Vagina (tissue), 2 donors: ENCODE data around the gene BRSK2. TPM values are rescaled to one million over a fixed set of nuclear protein-coding genes. Genes with fewer than 3 reads are reported as not detected.

ENCODE experiments used
- DNase-seq, 2 donors: peaks; one replicate each; pipeline ENCODE4 v3.0.0-alpha.2; 2017; ENCODE audit errors: extremely low spot score in 2 of 2
- H3K27ac ChIP-seq: fragments of 200-600 bp; sonication (generic); one replicate; pipeline ENCODE4 v1.5.1; 2019
- H3K27me3 ChIP-seq: fragments of 200-600 bp; sonication (generic); one replicate; pipeline ENCODE4 v1.5.1; 2019
- H3K36me3 ChIP-seq, 2 donors: fragments of 200-600 bp; sonication (generic); one replicate each; pipeline ENCODE4 v1.5.1; 2017 to 2019
- H3K4me1 ChIP-seq: fragments of 200-600 bp; sonication (generic); one replicate; pipeline ENCODE4 v1.5.1; 2019
- H3K4me3 ChIP-seq, 2 donors: fragments of 200-600 bp; sonication (generic); 1 replicate in 1 of 2; 2 replicates in 1 of 2; pipeline ENCODE4 v1.5.1; 2016 to 2019
- H3K9me3 ChIP-seq: fragments of 200-600 bp; sonication (generic); one replicate; pipeline ENCODE4 v1.5.1; 2019
- POLR2A ChIP-seq, 2 donors: fragments of 450-650 bp; IDR thresholded peaks; one replicate each; pipeline ENCODE4 v1.6.1; 2017; ENCODE audit warnings: antibody characterized with exemption in 2 of 2, mild to moderate bottlenecking in 2 of 2, moderate library complexity in 2 of 2
- POLR2AphosphoS5 ChIP-seq, 2 donors: sonication (generic); formaldehyde crosslinking; IDR thresholded peaks; one replicate each; pipeline ENCODE4 v1.9.0; 2017; ENCODE audit warnings: antibody characterized with exemption in 2 of 2, mild to moderate bottlenecking in 2 of 2, low read depth in 1 of 2; ENCODE audit not compliant: insufficient read depth in 1 of 2
- intact Hi-C: fragments of 100-400 bp; cut with DNase I; formaldehyde crosslinking; loops from one replicate; pipeline ENCODE4 v1.15.1; 2023
- total RNA-seq: library from RNA; depleted of rRNA; stranded (reverse); fragments of >200 nt; gene quantifications from one replicate; pipeline ENCODE4 v1.2.3, GENCODE V29; 2016
- TF ChIP-seq, protein P1 (sequence below), 3 experiments: fragments of 450-650 bp in 2 of 3; fragments of 200-600 bp in 1 of 3; sonication (generic) in 1 of 3; IDR thresholded peaks; one replicate each; pipeline ENCODE4 v1.5.1; 2017 to 2019; ENCODE audit warnings: antibody characterized with exemption in 3 of 3, mild to moderate bottlenecking in 2 of 3, moderate library complexity in 2 of 3

The BRSK2 gene
- total RNA-seq, 1 donor from 2014 or later, result 3.9 TPM

DNA sequence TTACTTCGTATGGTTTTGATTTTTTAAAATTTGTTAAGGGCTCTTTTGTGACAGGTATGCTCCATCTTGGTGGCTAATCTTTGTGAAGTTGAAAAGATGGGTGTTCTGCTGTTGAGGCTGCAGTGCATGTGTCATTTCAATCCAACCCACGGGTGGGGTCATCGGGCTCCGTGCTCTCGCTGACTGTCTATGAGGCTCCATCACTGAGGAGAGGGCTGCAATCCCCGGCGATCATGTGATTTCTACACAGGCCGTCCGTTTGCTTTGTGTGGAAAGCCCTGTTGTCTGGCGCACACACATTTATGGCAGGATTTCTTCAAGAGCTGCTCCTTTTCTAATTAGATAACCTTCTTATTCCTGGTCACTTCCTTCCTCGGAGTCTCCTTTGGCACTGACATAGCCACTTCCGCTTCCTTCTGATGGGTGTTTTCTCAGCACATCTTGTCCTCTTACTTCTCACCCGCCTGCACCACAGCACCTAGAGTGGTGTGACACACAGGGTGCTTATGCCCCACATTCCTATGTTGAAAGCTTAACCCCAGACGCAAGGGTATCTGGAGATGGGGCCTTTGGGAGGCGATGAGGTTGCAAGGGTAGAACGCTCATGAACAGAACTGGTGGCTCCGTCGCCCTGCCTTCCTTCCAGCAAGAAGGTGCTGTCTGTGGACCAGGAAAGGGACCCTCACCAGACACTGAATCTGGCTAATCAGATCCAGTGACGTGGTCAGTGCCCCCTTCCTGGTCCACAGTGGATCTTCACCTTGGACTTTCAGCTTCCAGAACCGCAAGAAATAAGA is 87.4 kb downstream of the BRSK2 start:
- Histone ChIP-seq H3K36me3 (peaks cover 0 to 47% of the 10 kb centered on the region in 2 donors), H3K4me1 (peaks cover 7% of the 10 kb centered on the region), H3K9me3 (no peaks in the 10 kb centered on the region), H3K4me3 (no peak overlapping the region), H3K27ac (no peak overlapping the region), H3K27me3 (no peaks in the 10 kb centered on the region)
- DNase-seq, result no peak
- intact Hi-C loops, result no loop called here
- TF ChIP-seq POLR2AphosphoS5 (IDR thresholded peaks at IDR 0.05; ENCODE audit: insufficient read depth in 1 of 2, low read depth in 1 of 2) (no peak), POLR2A (IDR thresholded peaks at IDR 0.05) (no peak)
- TF ChIP-seq, protein P1, sequence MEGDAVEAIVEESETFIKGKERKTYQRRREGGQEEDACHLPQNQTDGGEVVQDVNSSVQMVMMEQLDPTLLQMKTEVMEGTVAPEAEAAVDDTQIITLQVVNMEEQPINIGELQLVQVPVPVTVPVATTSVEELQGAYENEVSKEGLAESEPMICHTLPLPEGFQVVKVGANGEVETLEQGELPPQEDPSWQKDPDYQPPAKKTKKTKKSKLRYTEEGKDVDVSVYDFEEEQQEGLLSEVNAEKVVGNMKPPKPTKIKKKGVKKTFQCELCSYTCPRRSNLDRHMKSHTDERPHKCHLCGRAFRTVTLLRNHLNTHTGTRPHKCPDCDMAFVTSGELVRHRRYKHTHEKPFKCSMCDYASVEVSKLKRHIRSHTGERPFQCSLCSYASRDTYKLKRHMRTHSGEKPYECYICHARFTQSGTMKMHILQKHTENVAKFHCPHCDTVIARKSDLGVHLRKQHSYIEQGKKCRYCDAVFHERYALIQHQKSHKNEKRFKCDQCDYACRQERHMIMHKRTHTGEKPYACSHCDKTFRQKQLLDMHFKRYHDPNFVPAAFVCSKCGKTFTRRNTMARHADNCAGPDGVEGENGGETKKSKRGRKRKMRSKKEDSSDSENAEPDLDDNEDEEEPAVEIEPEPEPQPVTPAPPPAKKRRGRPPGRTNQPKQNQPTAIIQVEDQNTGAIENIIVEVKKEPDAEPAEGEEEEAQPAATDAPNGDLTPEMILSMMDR (IDR thresholded peaks at IDR 0.05), result no peak

- DNase-seq, result no peak
- intact Hi-C loops, result no loop called here
- H3K4me3 ChIP-seq, result no peak overlapping the region
- H3K36me3 ChIP-seq, result peaks cover 0 to 47% of the 10 kb centered on the region in 2 donors
- no peak overlapping the region for H3K27ac ChIP-seq
- TF ChIP-seq, protein P1 (IDR thresholded peaks at IDR 0.05), result no peak
- TF ChIP-seq POLR2AphosphoS5 (IDR thresholded peaks at IDR 0.05; ENCODE audit: insufficient read depth in 1 of 2, low read depth in 1 of 2), result no peak
- no peak for TF ChIP-seq POLR2A (IDR thresholded peaks at IDR 0.05)
- no peaks in the 10 kb centered on the region for H3K9me3 ChIP-seq
- H3K4me1 ChIP-seq, result peaks cover 9% of the 10 kb centered on the region
- no peaks in the 10 kb centered on the region for H3K27me3 ChIP-seq
Measured at GRCh38 chr11:1478011-1478410, 88.3 kb downstream of the BRSK2 start.

DNA sequence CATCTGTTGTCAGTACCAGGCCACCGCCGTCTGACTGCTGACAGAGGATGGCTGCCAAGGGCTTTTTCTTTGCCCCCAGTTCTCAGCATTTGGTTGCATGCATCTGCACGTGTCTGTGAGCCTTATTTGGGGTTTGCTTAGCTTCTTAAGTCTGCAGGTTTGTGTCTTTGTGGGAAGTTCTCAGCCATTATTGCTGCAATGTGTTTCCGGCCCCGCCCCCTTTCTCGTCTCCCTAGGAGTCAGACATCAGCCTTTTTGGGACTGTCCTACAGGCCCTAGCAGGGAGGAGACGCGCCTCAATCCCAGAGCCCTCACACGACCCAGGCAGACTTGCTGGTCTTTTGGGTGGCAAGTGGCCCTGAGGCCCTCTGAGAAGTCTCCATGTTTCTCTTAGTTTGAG is 88.8 kb downstream of the BRSK2 start:
- no peaks in the 10 kb centered on the region for H3K9me3 ChIP-seq
- TF ChIP-seq, protein P1 (IDR thresholded peaks at IDR 0.05), result no peak
- no peak for TF ChIP-seq POLR2AphosphoS5 (IDR thresholded peaks at IDR 0.05; ENCODE audit: insufficient read depth in 1 of 2, low read depth in 1 of 2)
- no peak for TF ChIP-seq POLR2A (IDR thresholded peaks at IDR 0.05)
- H3K27me3 ChIP-seq, result no peaks in the 10 kb centered on the region
- no peak for DNase-seq
- peaks cover 14% of the 10 kb centered on the region for H3K4me1 ChIP-seq
- H3K4me3 ChIP-seq, result no peak overlapping the region
- H3K36me3 ChIP-seq, result peaks cover 0 to 46% of the 10 kb centered on the region in 2 donors
- H3K27ac ChIP-seq, result no peak overlapping the region
- intact Hi-C loops, result no loop called here

DNA sequence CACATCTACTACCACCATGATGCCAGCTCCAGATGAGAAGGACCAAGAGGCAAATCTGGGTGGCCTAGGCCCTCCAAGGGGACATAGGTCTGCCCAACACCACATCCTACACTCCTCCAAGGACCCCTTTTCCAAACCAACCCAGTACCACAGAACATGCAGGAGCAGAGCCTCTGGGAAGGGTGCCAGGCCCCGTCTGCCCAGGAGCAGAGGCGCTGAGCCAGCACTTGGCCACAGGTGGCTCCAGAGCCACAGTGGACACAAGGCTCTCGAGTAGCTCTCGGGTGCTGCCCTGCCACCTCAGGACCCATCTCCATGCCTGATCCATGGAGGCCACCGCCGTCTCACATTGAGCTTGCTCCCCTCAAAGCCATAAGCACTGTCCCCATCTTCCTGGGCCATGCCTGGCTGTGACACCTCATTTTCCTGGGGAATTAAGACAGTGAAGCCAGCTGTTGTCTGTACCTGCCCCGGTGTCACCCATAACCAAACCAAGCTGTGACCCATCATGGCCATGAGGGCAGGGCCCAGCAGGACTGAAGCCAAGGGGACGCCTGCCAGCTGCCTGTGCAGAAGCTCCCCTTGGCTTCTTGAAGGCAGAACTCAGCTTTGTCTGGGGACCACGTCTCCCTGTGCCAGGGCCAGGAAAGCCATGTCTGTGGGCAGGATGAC is 89.4 kb downstream of the BRSK2 start:
- intact Hi-C loops, result no loop called here
- Histone ChIP-seq H3K27me3 (no peaks in the 10 kb centered on the region), H3K27ac (peak overlapping the region; percentile 1), H3K9me3 (no peaks in the 10 kb centered on the region), H3K4me3 (no peak overlapping the region), H3K4me1 (peaks cover 19% of the 10 kb centered on the region), H3K36me3 (peaks cover 0 to 40% of the 10 kb centered on the region in 2 donors)
- no peak for TF ChIP-seq POLR2A (IDR thresholded peaks at IDR 0.05)
- TF ChIP-seq, protein P1 (IDR thresholded peaks at IDR 0.05), result no peak
- no peak for TF ChIP-seq POLR2AphosphoS5 (IDR thresholded peaks at IDR 0.05; ENCODE audit: insufficient read depth in 1 of 2, low read depth in 1 of 2)
- DNase-seq, result no peak
